ENCODE data around the gene DNAH8. TPM values are rescaled to one million over a fixed set of nuclear protein-coding genes. Genes with fewer than 3 reads are reported as not detected.

DNAH8 gene
- total RNA-seq, 3 donors from 2014 or later (not counting 1 experiment from before 2014, with no cell fraction given), result 0.10 TPM; not detected in 2

- H3K4me1 Mint-ChIP-seq, result no peaks in the 10 kb centered on the region
- ATAC-seq (no peak), DNase-seq (no peak)
- no peak overlapping the region for H3K4me3 Mint-ChIP-seq
- Histone ChIP-seq H3K36me3 (ENCODE audit: control insufficient read depth, insufficient read depth, low read length) (no peaks in the 10 kb centered on the region), H3K9me3 (ENCODE audit: control insufficient read depth, insufficient read depth, low read length) (no peaks in the 10 kb centered on the region), H3K4me1 (ENCODE audit: control insufficient read depth, insufficient read depth, low read length) (no peaks in the 10 kb centered on the region), H3K4me3 (ENCODE audit: low read length) (no peak overlapping the region), H3K27ac (ENCODE audit: low read length) (no peak overlapping the region), H3K27me3 (ENCODE audit: control insufficient read depth, insufficient read depth, low read length) (no peaks in the 10 kb centered on the region)
- H3K27ac Mint-ChIP-seq, result no peak overlapping the region
- TF ChIP-seq CTCF (IDR thresholded peaks at IDR 0.05), result no peak
- intact Hi-C loops (cut with micrococcal nuclease), result no loop called here
- H3K9me3 Mint-ChIP-seq, result no peaks in the 10 kb centered on the region
- H3K36me3 Mint-ChIP-seq, result no peaks in the 10 kb centered on the region
- peaks cover 34 to 78% of the 10 kb centered on the region in 2 donors for H3K27me3 Mint-ChIP-seq (ENCODE audit: low read depth in 2 of 2)
- 38% methylated on average over 1 of the region's 2 CpGs for WGBS (ENCODE audit: insufficient coverage)
Measured at GRCh38 chr6:38805692-38806091, 90.6 kb downstream of the DNAH8 start.

- no peak for ATAC-seq
- 54% methylated on average over 2 of the region's 2 CpGs for WGBS (ENCODE audit: insufficient coverage)
- Histone ChIP-seq H3K4me3 (ENCODE audit: low read length) (no peak overlapping the region), H3K9me3 (ENCODE audit: control insufficient read depth, insufficient read depth, low read length) (no peaks in the 10 kb centered on the region), H3K27me3 (ENCODE audit: control insufficient read depth, insufficient read depth, low read length) (no peaks in the 10 kb centered on the region), H3K4me1 (ENCODE audit: control insufficient read depth, insufficient read depth, low read length) (no peaks in the 10 kb centered on the region), H3K36me3 (ENCODE audit: control insufficient read depth, insufficient read depth, low read length) (no peaks in the 10 kb centered on the region), H3K27ac (ENCODE audit: low read length) (no peak overlapping the region)
- Mint-ChIP-seq H3K27ac (no peak overlapping the region), H3K36me3 (no peaks in the 10 kb centered on the region), H3K4me3 (no peak overlapping the region), H3K27me3 (ENCODE audit: low read depth in 2 of 2) (peaks cover 34 to 78% of the 10 kb centered on the region in 2 donors), H3K4me1 (no peaks in the 10 kb centered on the region), H3K9me3 (no peaks in the 10 kb centered on the region)
- no peak for TF ChIP-seq CTCF (IDR thresholded peaks at IDR 0.05)
- intact Hi-C loops (cut with micrococcal nuclease), result no loop called here
- DNase-seq, result no peak
Measured at GRCh38 chr6:38806271-38806670, 91.2 kb downstream of the DNAH8 start.

- Histone ChIP-seq H3K4me1 (ENCODE audit: control insufficient read depth, insufficient read depth, low read length) (no peaks in the 10 kb centered on the region), H3K36me3 (ENCODE audit: control insufficient read depth, insufficient read depth, low read length) (no peaks in the 10 kb centered on the region), H3K27ac (ENCODE audit: low read length) (no peak overlapping the region), H3K4me3 (ENCODE audit: low read length) (no peak overlapping the region), H3K27me3 (ENCODE audit: control insufficient read depth, insufficient read depth, low read length) (no peaks in the 10 kb centered on the region), H3K9me3 (ENCODE audit: control insufficient read depth, insufficient read depth, low read length) (no peaks in the 10 kb centered on the region)
- H3K27ac Mint-ChIP-seq, result no peak overlapping the region
- H3K36me3 Mint-ChIP-seq, result no peaks in the 10 kb centered on the region
- intact Hi-C loops (cut with micrococcal nuclease), result no loop called here
- H3K4me3 Mint-ChIP-seq, result no peak overlapping the region
- DNase-seq, result no peak
- TF ChIP-seq CTCF (IDR thresholded peaks at IDR 0.05), result no peak
- no peak for ATAC-seq
- no peaks in the 10 kb centered on the region for H3K4me1 Mint-ChIP-seq
- no peaks in the 10 kb centered on the region for H3K9me3 Mint-ChIP-seq
- 76% methylated on average over 2 of the region's 3 CpGs for WGBS (ENCODE audit: insufficient coverage)
- H3K27me3 Mint-ChIP-seq (ENCODE audit: low read depth in 2 of 2), result peaks cover 35 to 78% of the 10 kb centered on the region in 2 donors
Measured at GRCh38 chr6:38806833-38807232, 91.7 kb downstream of the DNAH8 start.

- H3K4me3 Mint-ChIP-seq, result no peak overlapping the region
- no peaks in the 10 kb centered on the region for H3K4me1 ChIP-seq (ENCODE audit: control insufficient read depth, insufficient read depth, low read length)
- no peak for TF ChIP-seq CTCF (IDR thresholded peaks at IDR 0.05)
- no peak overlapping the region for H3K4me3 ChIP-seq (ENCODE audit: low read length)
- no peak overlapping the region for H3K27ac ChIP-seq (ENCODE audit: low read length)
- no peaks in the 10 kb centered on the region for H3K9me3 Mint-ChIP-seq
- DNase-seq (no peak), ATAC-seq (no peak)
- H3K27me3 ChIP-seq (ENCODE audit: control insufficient read depth, insufficient read depth, low read length), result no peaks in the 10 kb centered on the region
- no peaks in the 10 kb centered on the region for H3K4me1 Mint-ChIP-seq
- no peaks in the 10 kb centered on the region for H3K36me3 Mint-ChIP-seq
- intact Hi-C loops (cut with micrococcal nuclease), result no loop called here
- 18% methylated on average over 1 of the region's 3 CpGs for WGBS (ENCODE audit: insufficient coverage)
- no peaks in the 10 kb centered on the region for H3K36me3 ChIP-seq (ENCODE audit: control insufficient read depth, insufficient read depth, low read length)
- H3K27me3 Mint-ChIP-seq (ENCODE audit: low read depth in 2 of 2), result peaks cover 35 to 90% of the 10 kb centered on the region in 2 donors
- H3K9me3 ChIP-seq (ENCODE audit: control insufficient read depth, insufficient read depth, low read length), result no peaks in the 10 kb centered on the region
- no peak overlapping the region for H3K27ac Mint-ChIP-seq
Measured at GRCh38 chr6:38808039-38808438, 92.9 kb downstream of the DNAH8 start.
